ENCODE data around the gene RASA3.
A peak's percentile ranks its signal among the peaks of the same experiment; 100 is the strongest.

- TF ChIP-seq ETV6 (conservative IDR thresholded peaks at IDR 0.05 in 1 of 2, IDR thresholded peaks at IDR 0.05 in 1 of 2; ENCODE audit: borderline replicate concordance in 1 of 2, low read depth in 1 of 2) (no peak), NR2C2 (IDR thresholded peaks at IDR 0.05; ENCODE audit: borderline replicate concordance, control insufficient read depth, insufficient read length, low read depth) (no peak), POLR2A (IDR thresholded peaks at IDR 0.05; ENCODE audit: low read depth, low read length) (peak; percentile 55; the same call in 1 of the 2 replicates), PAX5 (IDR thresholded peaks at IDR 0.05; ENCODE audit: borderline replicate concordance, low read depth, low read length) (no peak), ZZZ3 (IDR thresholded peaks at IDR 0.05; ENCODE audit: control insufficient read depth, insufficient read length, low read depth) (no peak), CTCF (IDR thresholded peaks at IDR 0.05 in 2 of 3, conservative IDR thresholded peaks at IDR 0.05 in 1 of 3; ENCODE audit: control insufficient read depth in 2 of 3, extremely low read depth in 1 of 3, insufficient read depth in 1 of 3, low read depth in 3 of 3, low read length in 3 of 3) (no peak), EZH2 (IDR thresholded peaks at IDR 0.05; ENCODE audit: borderline replicate concordance, control insufficient read depth, low read depth, low read length) (no peak), BCL3 (IDR thresholded peaks at IDR 0.05; ENCODE audit: borderline replicate concordance, insufficient read depth, low read depth, low read length, poor library complexity, severe bottlenecking) (no peak), ELK1 (IDR thresholded peaks at IDR 0.05; ENCODE audit: low read depth, low read length) (no peak), SRF (IDR thresholded peaks at IDR 0.05; ENCODE audit: low read depth in 2 of 2, low read length in 2 of 2) (no peak), PRDM15 (CRISPR knock-in tag; IDR thresholded peaks at IDR 0.05) (no peak), RAD21 (IDR thresholded peaks at IDR 0.05; ENCODE audit: insufficient read depth, low read depth, low read length) (no peak)
These were observed 152.5 kb downstream of the RASA3 start for GRCh38 chr13:113979791-113980471.

Measured in GM12878 (cell line).